HL-60 (cell line): ENCODE results near the gene MALL.
"Not testable (repeated sequence)": the region's sequence is repeated elsewhere in the genome, so short reads cannot be mapped to it uniquely, and the experiment has no call there.

Experiments
- DNase-seq, 2 experiments: peaks; one replicate each; pipeline ENCODE4 v3.0.0-alpha.2; 2010 to 2020; ENCODE audit warnings: low read depth in 1 of 2, low spot score in 1 of 2
- H3K27ac ChIP-seq: fragments of 250-450 bp; sonication (Bioruptor Pico); replicated peaks from 2 replicates; pipeline ENCODE4 v1.5.1; 2020; ENCODE audit warnings: mild to moderate bottlenecking, moderate library complexity
- H3K27me3 ChIP-seq: fragments of 250-450 bp; sonication (Bioruptor Pico); 2 replicates; pipeline ENCODE4 v1.5.1; 2021; ENCODE audit warnings: mild to moderate bottlenecking, moderate library complexity; ENCODE audit not compliant: insufficient read depth, poor library complexity, severe bottlenecking
- H3K4me3 ChIP-seq: replicated peaks from 2 replicates; pipeline ENCODE4 v1.5.1; 2011; ENCODE audit warnings: mild to moderate bottlenecking, control low read depth, low read length; ENCODE audit not compliant: insufficient read depth
- CTCF ChIP-seq: IDR thresholded peaks from one replicate; pipeline ENCODE4 v1.5.1; 2011; ENCODE audit warnings: low read length, control low read depth, inconsistent platforms; ENCODE audit not compliant: insufficient read depth
- GABPA ChIP-seq: IDR thresholded peaks from 2 replicates; pipeline ENCODE4 v1.6.1; 2012; ENCODE audit warnings: low read depth
- POLR2AphosphoS5 ChIP-seq: IDR thresholded peaks from 2 replicates; pipeline ENCODE4 v1.6.1; 2012; ENCODE audit warnings: low read depth
- REST ChIP-seq: IDR thresholded peaks from 2 replicates; pipeline ENCODE4 v1.6.1; 2012; ENCODE audit warnings: low read depth; ENCODE audit not compliant: insufficient replicate concordance
- SPI1 ChIP-seq: IDR thresholded peaks from 2 replicates; pipeline ENCODE4 v1.6.1; 2012; ENCODE audit warnings: low read depth, mild to moderate bottlenecking, borderline replicate concordance
- long read RNA-seq: library from polyadenylated mRNA; unstranded; transcript quantifications from one replicate; pipeline ENCODE4 v2.0.0, GENCODE V29; 2020

MALL gene
- long read RNA-seq: 0 reads

GRCh38 chr2:110115291-110116032 lies at the start of gene MALL:
Gene MALL, minus strand, starts transcription at chr2:110115822. Its CDS starts 30 bp downstream, at chr2:110115792.
- TF ChIP-seq CTCF (no peak), GABPA (no peak), REST (no peak), SPI1 (no peak), POLR2AphosphoS5 (no peak)
- no peak for DNase-seq
- Histone ChIP-seq H3K4me3 (no peak within 1 kb of the TSS), H3K27me3 (peaks cover 2% of the 10 kb centered on the region), H3K27ac (no peak within 1 kb of the TSS)

GRCh38 chr2:110157153-110157793 lies 41.7 kb upstream of the MALL start:
- H3K27ac ChIP-seq: no peak overlapping the region
- DNase-seq: peak in 1 of 2 experiments; percentile 3
- TF ChIP-seq REST (no peak), GABPA (no peak), CTCF (peak; percentile 68)
- no peak overlapping the region for H3K4me3 ChIP-seq
- no peaks in the 10 kb centered on the region for H3K27me3 ChIP-seq

- H3K27me3 ChIP-seq, H3K27ac ChIP-seq: not testable (repeated sequence)
Observed at GRCh38 chr2:110154828-110155227, 39.2 kb upstream of the MALL start.

GRCh38 chr2:110154188-110154587 lies 38.6 kb upstream of the MALL start:
- H3K27ac ChIP-seq, H3K4me3 ChIP-seq, DNase-seq, H3K27me3 ChIP-seq: not testable (repeated sequence)

More at GRCh38 chr2:110154828-110155227, 39.2 kb upstream of the MALL start:
- H3K4me3 ChIP-seq, DNase-seq: not testable (repeated sequence)

DNA sequence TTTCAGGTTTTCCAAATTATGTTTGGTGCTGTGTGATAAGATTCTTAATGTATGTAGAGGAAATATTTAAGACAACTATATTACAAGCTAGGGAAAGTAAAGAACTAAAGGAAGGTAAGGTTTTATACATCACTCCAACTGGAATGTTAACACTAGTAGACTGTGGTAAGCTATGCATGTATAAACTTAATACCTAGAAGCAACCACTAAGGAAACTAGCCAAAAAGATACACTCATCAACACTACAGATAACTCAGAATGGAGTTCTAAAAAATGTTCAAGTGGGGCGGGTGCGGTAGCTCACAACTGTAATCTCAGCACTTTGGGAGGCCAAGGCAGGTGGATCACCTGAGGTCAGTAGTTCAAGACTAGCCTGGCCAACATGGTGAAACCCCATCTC lies 37.8 kb upstream of the MALL start:
- DNase-seq: no peak
- TF ChIP-seq POLR2AphosphoS5: no peak
- no peak for TF ChIP-seq SPI1
- no peak for TF ChIP-seq REST
- no peak for TF ChIP-seq CTCF
- TF ChIP-seq GABPA: no peak

More for the DNA sequence above, 37.8 kb upstream of the MALL start:
- Histone ChIP-seq H3K27me3 (no peaks in the 10 kb centered on the region), H3K27ac (no peak overlapping the region), H3K4me3 (no peak overlapping the region)
